ENCODE measurements around the gene TCTN3.
"Not testable (repeated sequence)": the region's sequence is repeated elsewhere in the genome, so short reads cannot be mapped to it uniquely, and the experiment has no call there.

Gene TCTN3

GRCh38 chr10:95706573-95706972 is 12.8 kb upstream of the TCTN3 start:
- no peaks in the 10 kb centered on the region for H3K36me3 Mint-ChIP-seq (ENCODE audit: low read depth)
- no peak overlapping the region for H3K27ac Mint-ChIP-seq
- H3K27me3 Mint-ChIP-seq = no peaks in the 10 kb centered on the region
- H3K4me3 Mint-ChIP-seq = no peak overlapping the region
- H3K4me1 Mint-ChIP-seq (ENCODE audit: low read depth) = no peaks in the 10 kb centered on the region
- no peaks in the 10 kb centered on the region for H3K9me3 Mint-ChIP-seq

GRCh38 chr10:95698415-95698814 is 4.7 kb upstream of the TCTN3 start:
- H3K4me1 Mint-ChIP-seq (ENCODE audit: low read depth) = peaks cover 20% of the 10 kb centered on the region
- H3K4me3 Mint-ChIP-seq = no peak overlapping the region
- no peaks in the 10 kb centered on the region for H3K36me3 Mint-ChIP-seq (ENCODE audit: low read depth)
- H3K27me3 Mint-ChIP-seq = no peaks in the 10 kb centered on the region
- H3K27ac Mint-ChIP-seq = no peak overlapping the region
- H3K9me3 Mint-ChIP-seq = no peaks in the 10 kb centered on the region

- Mint-ChIP-seq H3K9me3 (no peaks in the 10 kb centered on the region), H3K27ac (no peak overlapping the region), H3K4me1 (ENCODE audit: low read depth) (peaks cover 26% of the 10 kb centered on the region), H3K4me3 (no peak overlapping the region), H3K36me3 (ENCODE audit: low read depth) (peaks cover 4% of the 10 kb centered on the region), H3K27me3 (no peaks in the 10 kb centered on the region)
Observed at GRCh38 chr10:95697429-95697828, 3.7 kb upstream of the TCTN3 start.

- peak overlapping the region; percentile 93 for H3K27ac Mint-ChIP-seq
- peaks cover 29% of the 10 kb centered on the region for H3K36me3 Mint-ChIP-seq (ENCODE audit: low read depth)
- no peaks in the 10 kb centered on the region for H3K9me3 Mint-ChIP-seq
- peak overlapping the region; percentile 69 for H3K4me3 Mint-ChIP-seq
- H3K27me3 Mint-ChIP-seq = no peaks in the 10 kb centered on the region
- H3K4me1 Mint-ChIP-seq (ENCODE audit: low read depth) = peaks cover 49% of the 10 kb centered on the region
Observed at GRCh38 chr10:95694665-95695064, 938 bp upstream of the TCTN3 start.

GRCh38 chr10:95693071-95693667 is 558 bp downstream of the TCTN3 start:
- H3K4me1 Mint-ChIP-seq (ENCODE audit: low read depth) = peaks cover 52% of the 10 kb centered on the region

GRCh38 chr10:95691281-95691680 is 2.4 kb downstream of the TCTN3 start:
- no peaks in the 10 kb centered on the region for H3K27me3 Mint-ChIP-seq
- no peaks in the 10 kb centered on the region for H3K9me3 Mint-ChIP-seq
- peaks cover 56% of the 10 kb centered on the region for H3K36me3 Mint-ChIP-seq (ENCODE audit: low read depth)
- H3K27ac Mint-ChIP-seq = no peak overlapping the region
- H3K4me1 Mint-ChIP-seq (ENCODE audit: low read depth) = peaks cover 41% of the 10 kb centered on the region
- H3K4me3 Mint-ChIP-seq = peak overlapping the region; percentile 93

More at GRCh38 chr10:95693071-95693667, 558 bp downstream of the TCTN3 start:
- Mint-ChIP-seq H3K4me3 (peak overlapping the region; percentile 93), H3K36me3 (ENCODE audit: low read depth) (peaks cover 44% of the 10 kb centered on the region), H3K27me3 (no peaks in the 10 kb centered on the region), H3K9me3 (no peaks in the 10 kb centered on the region), H3K27ac (peak overlapping the region; percentile 93)

GRCh38 chr10:95688648-95689047 is 5.1 kb downstream of the TCTN3 start:
- Mint-ChIP-seq H3K4me3 (no peak overlapping the region), H3K36me3 (ENCODE audit: low read depth) (peaks cover 79% of the 10 kb centered on the region), H3K4me1 (ENCODE audit: low read depth) (peaks cover 33% of the 10 kb centered on the region), H3K27me3 (no peaks in the 10 kb centered on the region), H3K9me3 (no peaks in the 10 kb centered on the region), H3K27ac (no peak overlapping the region)

GRCh38 chr10:95683966-95684365 is 9.8 kb downstream of the TCTN3 start:
- H3K27me3 Mint-ChIP-seq = no peaks in the 10 kb centered on the region
- no peak overlapping the region for H3K4me3 Mint-ChIP-seq
- no peak overlapping the region for H3K27ac Mint-ChIP-seq
- H3K9me3 Mint-ChIP-seq = no peaks in the 10 kb centered on the region
- peaks cover 73% of the 10 kb centered on the region for H3K36me3 Mint-ChIP-seq (ENCODE audit: low read depth)
- peaks cover under 1% of the 10 kb centered on the region for H3K4me1 Mint-ChIP-seq (ENCODE audit: low read depth)

- H3K27me3 Mint-ChIP-seq = no peaks in the 10 kb centered on the region
- H3K4me1 Mint-ChIP-seq (ENCODE audit: low read depth) = no peaks in the 10 kb centered on the region
- H3K27ac Mint-ChIP-seq = no peak overlapping the region
- H3K9me3 Mint-ChIP-seq = no peaks in the 10 kb centered on the region
- H3K4me3 Mint-ChIP-seq = no peak overlapping the region
- H3K36me3 Mint-ChIP-seq (ENCODE audit: low read depth) = peaks cover 43% of the 10 kb centered on the region
Observed at GRCh38 chr10:95675403-95676116, 18.2 kb downstream of the TCTN3 start.

GRCh38 chr10:95674643-95675042 is 19.1 kb downstream of the TCTN3 start:
- Mint-ChIP-seq H3K27me3 (no peaks in the 10 kb centered on the region), H3K4me1 (ENCODE audit: low read depth) (no peaks in the 10 kb centered on the region), H3K4me3 (no peak overlapping the region), H3K36me3 (ENCODE audit: low read depth) (peaks cover 36% of the 10 kb centered on the region), H3K9me3 (no peaks in the 10 kb centered on the region), H3K27ac (no peak overlapping the region)

- not testable (repeated sequence) for H3K27ac Mint-ChIP-seq; H3K9me3 Mint-ChIP-seq; H3K4me3 Mint-ChIP-seq; H3K4me1 Mint-ChIP-seq (ENCODE audit: low read depth); H3K27me3 Mint-ChIP-seq
- H3K36me3 Mint-ChIP-seq (ENCODE audit: low read depth) = peaks cover 46% of the 10 kb centered on the region
Observed at GRCh38 chr10:95672641-95673040, 21.1 kb downstream of the TCTN3 start.

GRCh38 chr10:95664543-95664942 is 29.2 kb downstream of the TCTN3 start:
- peaks cover 46% of the 10 kb centered on the region for H3K36me3 Mint-ChIP-seq (ENCODE audit: low read depth)
- no peaks in the 10 kb centered on the region for H3K4me1 Mint-ChIP-seq (ENCODE audit: low read depth)
- no peaks in the 10 kb centered on the region for H3K9me3 Mint-ChIP-seq
- H3K27me3 Mint-ChIP-seq = no peaks in the 10 kb centered on the region
- H3K4me3 Mint-ChIP-seq = no peak overlapping the region
- H3K27ac Mint-ChIP-seq = no peak overlapping the region

- Mint-ChIP-seq H3K27me3 (no peaks in the 10 kb centered on the region), H3K4me3 (no peak overlapping the region), H3K27ac (no peak overlapping the region), H3K9me3 (peaks cover 1% of the 10 kb centered on the region), H3K4me1 (ENCODE audit: low read depth) (peaks cover under 1% of the 10 kb centered on the region), H3K36me3 (ENCODE audit: low read depth) (peaks cover 36% of the 10 kb centered on the region)
Observed at GRCh38 chr10:95663496-95663895, 30.2 kb downstream of the TCTN3 start.

- H3K27ac Mint-ChIP-seq = no peak overlapping the region
- H3K27me3 Mint-ChIP-seq = no peaks in the 10 kb centered on the region
- H3K36me3 Mint-ChIP-seq (ENCODE audit: low read depth) = peaks cover 28% of the 10 kb centered on the region
- peaks cover 8% of the 10 kb centered on the region for H3K4me1 Mint-ChIP-seq (ENCODE audit: low read depth)
- no peak overlapping the region for H3K4me3 Mint-ChIP-seq
- peaks cover 5% of the 10 kb centered on the region for H3K9me3 Mint-ChIP-seq
Observed at GRCh38 chr10:95661818-95662217, 31.9 kb downstream of the TCTN3 start.

GRCh38 chr10:95660283-95660682 is 33.4 kb downstream of the TCTN3 start:
- Mint-ChIP-seq H3K27me3 (no peaks in the 10 kb centered on the region), H3K4me3 (no peak overlapping the region), H3K4me1 (ENCODE audit: low read depth) (peaks cover 17% of the 10 kb centered on the region), H3K9me3 (peaks cover 5% of the 10 kb centered on the region), H3K36me3 (ENCODE audit: low read depth) (peaks cover 29% of the 10 kb centered on the region), H3K27ac (no peak overlapping the region)

GRCh38 chr10:95657250-95657649 is 36.5 kb downstream of the TCTN3 start:
- Mint-ChIP-seq H3K4me3 (peak overlapping the region; percentile 99), H3K27ac (no peak overlapping the region), H3K9me3 (peaks cover 8% of the 10 kb centered on the region), H3K27me3 (no peaks in the 10 kb centered on the region), H3K4me1 (ENCODE audit: low read depth) (peaks cover 31% of the 10 kb centered on the region), H3K36me3 (ENCODE audit: low read depth) (peaks cover 44% of the 10 kb centered on the region)

Measured in stimulated activated naive CD8-positive, alpha-beta T cell treated with anti-CD3 and anti-CD28 coated beads, Interleukin-15, Interleukin-2, amounts not matched to agents 100 ng/mL and 50 ng/mL, for 24 hours (primary cell).